Measurements from ENCODE around the gene TRAPPC2L. TPM values are rescaled to one million over a fixed set of nuclear protein-coding genes. Genes with fewer than 3 reads are reported as not detected.

TRAPPC2L gene
- total and polyA plus RNA-seq, 2 donors (not counting 1 experiment from before 2014, with no cell fraction given): 33.5 to 65.1 TPM

GRCh38 chr16:88859381-88860091 lies 2.6 kb downstream of the TRAPPC2L start:
- Histone ChIP-seq H3K4me1 (ENCODE audit: control insufficient read depth in 2 of 2, insufficient read depth in 2 of 2, low read length in 2 of 2) (peaks cover 27 to 31% of the 10 kb centered on the region in 2 donors), H3K4me2 (replicated peaks; ENCODE audit: low read depth, low read length, poor library complexity, severe bottlenecking) (no peak overlapping the region), H3K79me2 (ENCODE audit: control insufficient read depth, insufficient read depth, low read length) (peaks cover 41% of the 10 kb centered on the region), H2AFZ (ENCODE audit: insufficient read depth, low read depth, low read length, poor library complexity, severe bottlenecking) (no peak overlapping the region), H3K27me3 (replicated peaks in 1 of 4; ENCODE audit: control extremely low read depth in 1 of 4, control insufficient read depth in 3 of 4, insufficient read depth in 4 of 4, low read length in 3 of 4) (no peaks in the 10 kb centered on the region), H3K9me3 (ENCODE audit: control extremely low read depth in 1 of 3, control insufficient read depth in 2 of 3, insufficient read depth in 1 of 3, low read length in 2 of 3) (no peaks in the 10 kb centered on the region), H3K9ac (ENCODE audit: low read length) (no peak overlapping the region), H3K27ac (ENCODE audit: low read length in 2 of 2) (no peak overlapping the region), H3K36me3 (replicated peaks in 1 of 2; ENCODE audit: control extremely low read depth in 1 of 2, control insufficient read depth in 1 of 2, extremely low read depth in 1 of 2, insufficient read depth in 2 of 2, low read length in 1 of 2) (peaks cover 0 to 35% of the 10 kb centered on the region in 2 experiments), H4K20me1 (ENCODE audit: control insufficient read depth, insufficient read depth, low read length, poor library complexity, severe bottlenecking) (peaks cover 27% of the 10 kb centered on the region), H3K4me3 (ENCODE audit: control extremely low read depth in 1 of 5, extremely low read depth in 1 of 5, insufficient read depth in 1 of 5, low read depth in 2 of 5, low read length in 4 of 5) (no peak overlapping the region)
- ATAC-seq (ENCODE audit: low read depth) (no peak), DNase-seq (no peak)
- Mint-ChIP-seq H3K4me3 (no peak overlapping the region), H3K4me1 (peaks cover 31% of the 10 kb centered on the region), H3K9me3 (ENCODE audit: insufficient read depth) (no peaks in the 10 kb centered on the region), H3K27me3 (no peaks in the 10 kb centered on the region), H3K27ac (no peak overlapping the region)
- POLR2A ChIA-PET: no interaction called here
- CTCF ChIA-PET: interaction anchor here (1.1 kb wide), 1 partner anchor 122 kb away, joined by 4 read pairs; no protein-coding TSS in a partner anchor
- intact Hi-C loops (cut with micrococcal nuclease): no loop called here
- TF ChIP-seq EZH2 (IDR thresholded peaks at IDR 0.05; ENCODE audit: borderline replicate concordance, insufficient read depth, low read depth, low read length, poor library complexity, severe bottlenecking) (no peak), CTCF (IDR thresholded peaks at IDR 0.05) (no peak)
- WGBS (ENCODE audit: insufficient coverage): 93% methylated on average over 16 of the region's 20 CpGs

GRCh38 chr16:88861359-88861758 lies 4.4 kb downstream of the TRAPPC2L start:
- Mint-ChIP-seq H3K4me1 (peaks cover 16% of the 10 kb centered on the region), H3K4me3 (no peak overlapping the region), H3K27ac (no peak overlapping the region), H3K27me3 (no peaks in the 10 kb centered on the region), H3K9me3 (ENCODE audit: insufficient read depth) (no peaks in the 10 kb centered on the region)
- intact Hi-C loops (cut with micrococcal nuclease): no loop called here
- Histone ChIP-seq H3K4me2 (replicated peaks; ENCODE audit: low read depth, low read length, poor library complexity, severe bottlenecking) (no peak overlapping the region), H3K36me3 (replicated peaks in 1 of 2; ENCODE audit: control extremely low read depth in 1 of 2, control insufficient read depth in 1 of 2, extremely low read depth in 1 of 2, insufficient read depth in 2 of 2, low read length in 1 of 2) (peaks cover 0 to 35% of the 10 kb centered on the region in 2 experiments), H3K27ac (ENCODE audit: low read length in 2 of 2) (no peak overlapping the region), H3K79me2 (ENCODE audit: control insufficient read depth, insufficient read depth, low read length) (peaks cover 41% of the 10 kb centered on the region), H3K9ac (ENCODE audit: low read length) (no peak overlapping the region), H3K9me3 (ENCODE audit: control extremely low read depth in 1 of 3, control insufficient read depth in 2 of 3, insufficient read depth in 1 of 3, low read length in 2 of 3) (no peaks in the 10 kb centered on the region), H4K20me1 (ENCODE audit: control insufficient read depth, insufficient read depth, low read length, poor library complexity, severe bottlenecking) (peaks cover 22% of the 10 kb centered on the region), H2AFZ (ENCODE audit: insufficient read depth, low read depth, low read length, poor library complexity, severe bottlenecking) (no peak overlapping the region), H3K4me3 (ENCODE audit: control extremely low read depth in 1 of 5, extremely low read depth in 1 of 5, insufficient read depth in 1 of 5, low read depth in 2 of 5, low read length in 4 of 5) (no peak overlapping the region), H3K27me3 (replicated peaks in 1 of 4; ENCODE audit: control extremely low read depth in 1 of 4, control insufficient read depth in 3 of 4, insufficient read depth in 4 of 4, low read length in 3 of 4) (no peaks in the 10 kb centered on the region), H3K4me1 (ENCODE audit: control insufficient read depth in 2 of 2, insufficient read depth in 2 of 2, low read length in 2 of 2) (peaks cover 10 to 13% of the 10 kb centered on the region in 2 donors)
- ChIA-PET CTCF (no interaction called here), POLR2A (no interaction called here)
- no peak for ATAC-seq (ENCODE audit: low read depth)
- no peak for DNase-seq
- WGBS (ENCODE audit: insufficient coverage): 95% methylated on average over 19 of the region's 19 CpGs
- TF ChIP-seq CTCF (IDR thresholded peaks at IDR 0.05): no peak
- no peak for TF ChIP-seq EZH2 (IDR thresholded peaks at IDR 0.05; ENCODE audit: borderline replicate concordance, insufficient read depth, low read depth, low read length, poor library complexity, severe bottlenecking)
